SK-N-DZ (cell line): ENCODE data around the gene SPDYC.
"Not testable (repeated sequence)": the region's sequence is repeated elsewhere in the genome, so short reads cannot be mapped to it uniquely, and the experiment has no call there.

Source experiments
- DNase-seq: peaks from one replicate; pipeline ENCODE4 v3.0.0-alpha.2; 2015; ENCODE audit warnings: low spot score

SPDYC gene

GRCh38 chr11:65134240-65134951 is 35.6 kb upstream of the SPDYC start, which contains the start of gene SYVN1:
Gene SYVN1, minus strand, starts transcription at chr11:65134519. Its CDS starts 918 bp downstream, at chr11:65133601.
- DNase-seq: peak; percentile 92

- peak; percentile 97 for DNase-seq
These were observed 34.9 kb upstream of the SPDYC start for GRCh38 chr11:65134952-65135632.

GRCh38 chr11:65135633-65136145 is 34.3 kb upstream of the SPDYC start:
- DNase-seq: no peak

- DNase-seq: no peak
These were observed 33.4 kb upstream of the SPDYC start for GRCh38 chr11:65136515-65137096.

- no peak for DNase-seq
These were observed 28.0 kb upstream of the SPDYC start for GRCh38 chr11:65141896-65142494.

GRCh38 chr11:65147352-65148075 is 22.5 kb upstream of the SPDYC start:
- no peak for DNase-seq

GRCh38 chr11:65148657-65149056 is 21.4 kb upstream of the SPDYC start:
- no peak for DNase-seq

- not testable (repeated sequence) for DNase-seq
These were observed 19.9 kb upstream of the SPDYC start for GRCh38 chr11:65150131-65150508.

- DNase-seq: no peak
These were observed 19.3 kb upstream of the SPDYC start for GRCh38 chr11:65150509-65151299.

- no peak for DNase-seq
These were observed 18.6 kb upstream of the SPDYC start for GRCh38 chr11:65151331-65151899.

- DNase-seq: no peak
These were observed 17.9 kb upstream of the SPDYC start for GRCh38 chr11:65152122-65152521.

- DNase-seq: no peak
These were observed 13.8 kb upstream of the SPDYC start for GRCh38 chr11:65156256-65156655.

GRCh38 chr11:65156926-65157325 is 13.1 kb upstream of the SPDYC start:
- DNase-seq: no peak

GRCh38 chr11:65157336-65157735 is 12.7 kb upstream of the SPDYC start:
- no peak for DNase-seq

- no peak for DNase-seq
These were observed 11.0 kb upstream of the SPDYC start for GRCh38 chr11:65159012-65159411.

GRCh38 chr11:65160643-65161042 is 9.4 kb upstream of the SPDYC start:
- no peak for DNase-seq

- DNase-seq: no peak
These were observed 6.3 kb upstream of the SPDYC start for GRCh38 chr11:65163684-65164083.

- DNase-seq: no peak
These were observed 4.4 kb upstream of the SPDYC start for GRCh38 chr11:65165410-65166317.

- DNase-seq: no peak
These were observed 3.1 kb upstream of the SPDYC start for GRCh38 chr11:65166893-65167292.
